Measurements from ENCODE around the gene EIF2D. TPM values are rescaled to one million over a fixed set of nuclear protein-coding genes. Genes with fewer than 3 reads are reported as not detected.
A peak's percentile ranks its signal among the peaks of the same experiment; 100 is the strongest.

EIF2D gene
- total RNA-seq, 5 donors from 2014 or later (not counting 1 experiment from before 2014, with no cell fraction given) = 48.0 to 56.7 (median 49.3) TPM

DNA sequence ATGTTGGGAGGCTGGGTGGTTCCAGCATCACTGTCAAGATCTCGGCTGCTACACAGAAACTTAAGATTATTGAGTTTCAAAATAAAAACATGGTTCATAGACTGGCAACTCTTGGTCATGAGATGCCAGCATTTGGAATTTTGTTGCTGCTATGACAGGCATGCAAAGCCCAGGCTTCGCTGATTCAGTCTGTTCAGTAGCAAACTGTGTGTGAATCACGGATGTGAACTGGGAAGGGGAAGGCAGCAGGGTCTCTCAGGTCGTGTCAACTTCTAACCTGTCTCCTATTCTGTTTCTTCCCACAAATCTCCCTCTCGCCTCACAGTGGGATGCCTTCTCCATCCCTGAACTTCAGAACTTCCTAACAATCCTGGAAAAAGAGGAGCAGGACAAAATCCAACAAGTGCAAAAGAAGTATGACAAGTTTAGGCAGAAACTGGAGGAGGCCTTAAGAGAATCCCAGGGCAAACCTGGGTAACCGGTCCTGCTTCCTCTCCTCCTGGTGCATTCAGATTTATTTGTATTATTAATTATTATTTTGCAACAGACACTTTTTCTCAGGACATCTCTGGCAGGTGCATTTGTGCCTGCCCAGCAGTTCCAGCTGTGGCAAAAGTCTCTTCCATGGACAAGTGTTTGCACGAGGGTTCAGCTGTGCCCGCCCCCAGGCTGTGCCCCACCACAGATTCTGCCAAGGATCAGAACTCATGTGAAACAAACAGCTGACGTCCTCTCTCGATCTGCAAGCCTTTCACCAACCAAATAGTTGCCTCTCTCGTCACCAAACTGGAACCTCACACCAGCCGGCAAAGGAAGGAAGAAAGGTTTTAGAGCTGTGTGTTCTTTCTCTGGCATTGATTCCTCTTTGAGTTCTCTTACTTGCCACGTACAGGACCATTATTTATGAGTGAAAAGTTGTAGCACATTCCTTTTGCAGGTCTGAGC is 25.5 kb downstream of the EIF2D start:
- no peak overlapping the region for H3K4me3 ChIP-seq (ENCODE audit: control insufficient read depth in 1 of 2, extremely low read depth in 1 of 2, low read length in 1 of 2)
- CTCF ChIA-PET = interaction anchor here (0.7 to 5.4 kb wide), 7 partner anchors 31 to 53 kb away, joined by 3 to 90 read pairs (median 8); no protein-coding TSS in a partner anchor

DNA sequence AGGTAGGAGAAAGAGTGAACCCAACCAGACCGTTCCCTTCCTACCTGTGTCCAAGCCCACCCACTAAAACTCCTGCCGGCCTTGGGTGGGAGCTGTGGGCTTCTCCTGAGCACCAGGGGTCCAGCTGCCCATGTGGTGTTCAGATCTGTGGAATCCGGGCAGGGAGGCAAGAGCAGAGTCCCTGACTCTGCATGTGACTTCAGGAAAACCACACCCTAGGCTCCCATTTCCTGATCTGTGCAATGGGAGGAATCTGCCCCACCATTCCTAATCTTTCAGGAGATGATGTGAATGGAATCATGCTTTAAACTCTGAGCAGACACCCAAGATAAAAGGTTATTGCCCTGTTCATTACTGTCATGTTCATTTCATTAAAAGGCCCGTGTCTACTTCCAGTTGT is 27.6 kb downstream of the EIF2D start:
- POLR2A ChIA-PET = interaction anchor here in 1 of 2 donors (0.8 kb wide), 1 partner anchor 40 kb away, joined by 3 read pairs; no protein-coding TSS in a partner anchor
- ATAC-seq (replicated peaks in 1 of 4) (no peak), DNase-seq (no peak)
- Histone ChIP-seq H3K27me3 (replicated peaks in 1 of 2; ENCODE audit: control insufficient read depth in 2 of 2, extremely low read depth in 1 of 2, insufficient read depth in 2 of 2, low read length in 1 of 2) (no peaks in the 10 kb centered on the region), H3K4me1 (ENCODE audit: control insufficient read depth in 1 of 2, extremely low read depth in 1 of 2, insufficient read depth in 2 of 2, low read length in 2 of 2) (peaks cover 34 to 70% of the 10 kb centered on the region in 2 experiments), H3K36me3 (ENCODE audit: control insufficient read depth in 2 of 2, extremely low read depth in 1 of 2, insufficient read depth in 1 of 2, low read length in 1 of 2) (peaks cover 21 to 80% of the 10 kb centered on the region in 2 donors), H3K27ac (ENCODE audit: low read length) (peak overlapping the region; percentile 26), H3K4me3 (ENCODE audit: control insufficient read depth in 1 of 2, extremely low read depth in 1 of 2, low read length in 1 of 2) (no peak overlapping the region), H3K9me3 (no peaks in the 10 kb centered on the region)
- Mint-ChIP-seq H3K36me3 (peaks cover 63% of the 10 kb centered on the region), H3K27me3 (no peaks in the 10 kb centered on the region), H3K4me1 (peaks cover 56 to 92% (median 89%) of the 10 kb centered on the region in 3 donors), H3K9me3 (no peaks in the 10 kb centered on the region), H3K27ac (peak overlapping the region; percentile 66 to 86), H3K4me3 (no peak overlapping the region)
- CTCF ChIA-PET = interaction anchor here (1.0 to 5.8 kb wide), 11 partner anchors 10 to 114 kb away, joined by 3 to 133 read pairs (median 7); partner anchors contain the start of gene IKBKE (in 1 of the 2)
- 100% methylated on average over 1 of the region's 4 CpGs for WGBS (ENCODE audit: insufficient coverage)

More for the DNA sequence above, 25.5 kb downstream of the EIF2D start:
- ATAC-seq (replicated peaks in 1 of 4) (no peak), DNase-seq (no peak)
- Histone ChIP-seq H3K36me3 (ENCODE audit: control insufficient read depth in 2 of 2, extremely low read depth in 1 of 2, insufficient read depth in 1 of 2, low read length in 1 of 2) (peaks cover 25 to 86% of the 10 kb centered on the region in 2 donors), H3K27me3 (replicated peaks in 1 of 2; ENCODE audit: control insufficient read depth in 2 of 2, extremely low read depth in 1 of 2, insufficient read depth in 2 of 2, low read length in 1 of 2) (no peaks in the 10 kb centered on the region), H3K27ac (ENCODE audit: low read length) (no peak overlapping the region), H3K9me3 (no peaks in the 10 kb centered on the region), H3K4me1 (ENCODE audit: control insufficient read depth in 1 of 2, extremely low read depth in 1 of 2, insufficient read depth in 2 of 2, low read length in 2 of 2) (peaks cover 18 to 66% of the 10 kb centered on the region in 2 experiments)
- H3K4me1 Mint-ChIP-seq = peaks cover 50 to 91% (median 88%) of the 10 kb centered on the region in 3 donors
- 63% methylated on average over 3 of the region's 13 CpGs for WGBS (ENCODE audit: insufficient coverage)
- POLR2A ChIA-PET = interaction anchor here in 1 of 2 donors (0.5 kb wide), 1 partner anchor 81 kb away, joined by 3 read pairs; no protein-coding TSS in a partner anchor
- no peaks in the 10 kb centered on the region for H3K27me3 Mint-ChIP-seq
- H3K4me3 Mint-ChIP-seq = no peak overlapping the region
- H3K36me3 Mint-ChIP-seq = peaks cover 65% of the 10 kb centered on the region
- H3K9me3 Mint-ChIP-seq = no peaks in the 10 kb centered on the region
- H3K27ac Mint-ChIP-seq = peak overlapping the region; percentile 67 to 81

DNA sequence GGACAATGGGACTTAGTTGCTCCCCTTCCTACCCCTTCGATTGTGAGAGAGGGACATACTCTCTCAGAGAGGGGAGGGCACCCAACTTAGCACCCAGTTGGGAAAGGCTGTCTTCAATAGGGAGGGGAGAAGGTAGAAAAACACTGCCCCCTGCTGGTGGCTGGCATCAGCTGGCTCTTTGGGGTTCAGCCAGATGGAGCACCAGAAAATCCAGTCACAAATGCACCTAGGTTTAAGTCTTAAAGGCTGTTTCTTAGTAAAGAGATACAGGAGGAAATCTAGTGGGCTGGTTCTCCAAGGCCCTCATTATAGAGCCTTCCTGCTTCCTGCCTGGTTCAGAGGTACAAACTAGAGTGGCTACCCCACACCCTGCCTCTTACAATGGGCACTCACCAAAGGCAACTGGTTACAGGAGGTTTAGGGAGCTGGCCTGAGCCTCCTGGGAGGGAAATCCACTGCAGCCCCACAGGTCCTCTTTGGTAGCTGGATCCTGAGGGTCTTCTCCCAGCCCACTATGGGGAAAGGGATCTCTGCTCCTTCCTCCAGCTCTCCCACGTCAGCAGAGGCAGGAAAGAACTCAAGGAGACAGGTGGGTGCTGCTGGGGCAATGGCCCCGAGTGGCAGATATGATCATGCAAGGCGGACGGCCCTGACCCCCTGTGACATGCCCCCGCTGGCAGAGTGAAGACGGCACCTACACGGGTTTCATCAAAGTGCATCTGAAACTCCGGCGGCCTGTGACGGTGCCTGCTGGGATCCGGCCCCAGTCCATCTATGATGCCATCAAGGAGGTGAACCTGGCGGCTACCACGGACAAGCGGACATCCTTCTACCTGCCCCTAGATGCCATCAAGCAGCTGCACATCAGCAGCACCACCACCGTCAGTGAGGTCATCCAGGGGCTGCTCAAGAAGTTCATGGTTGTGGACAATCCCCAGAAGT is 28.3 kb downstream of the EIF2D start:
- DNase-seq (peak; percentile 62 to 93 (median 81)), ATAC-seq (replicated peaks in 1 of 4) (peak; percentile 38 to 60 (median 54))
- Mint-ChIP-seq H3K4me3 (peak overlapping the region; percentile 61 to 96 (median 79)), H3K27me3 (no peaks in the 10 kb centered on the region), H3K9me3 (no peaks in the 10 kb centered on the region), H3K36me3 (peaks cover 60% of the 10 kb centered on the region), H3K27ac (peak overlapping the region; percentile 97 to 99), H3K4me1 (peaks cover 58 to 92% (median 89%) of the 10 kb centered on the region in 3 donors)
- H3K9me3 ChIP-seq = no peaks in the 10 kb centered on the region
- peak overlapping the region; percentile 94 for H3K27ac ChIP-seq (ENCODE audit: low read length)
- H3K4me1 ChIP-seq (ENCODE audit: control insufficient read depth in 1 of 2, extremely low read depth in 1 of 2, insufficient read depth in 2 of 2, low read length in 2 of 2) = peaks cover 41 to 73% of the 10 kb centered on the region in 2 experiments
- ChIA-PET POLR2A (interaction anchor here (0.7 to 1.2 kb wide), 5 partner anchors 9 to 77 kb away, joined by 3 to 5 read pairs (median 4); partner anchors contain the start of gene RASSF5 (in 1 of the 2)), CTCF (interaction anchor here (0.9 to 7.2 kb wide), 18 partner anchors 8 to 122 kb away, joined by 3 to 133 read pairs (median 7); partner anchors contain the start of gene IKBKE (in 1 of the 2))
- H3K27me3 ChIP-seq (replicated peaks in 1 of 2; ENCODE audit: control insufficient read depth in 2 of 2, extremely low read depth in 1 of 2, insufficient read depth in 2 of 2, low read length in 1 of 2) = no peaks in the 10 kb centered on the region
- WGBS (ENCODE audit: insufficient coverage) = 86% methylated on average over 11 of the region's 16 CpGs
- H3K36me3 ChIP-seq (ENCODE audit: control insufficient read depth in 2 of 2, extremely low read depth in 1 of 2, insufficient read depth in 1 of 2, low read length in 1 of 2) = peaks cover 18 to 76% of the 10 kb centered on the region in 2 donors
- no peak overlapping the region for H3K4me3 ChIP-seq (ENCODE audit: control insufficient read depth in 1 of 2, extremely low read depth in 1 of 2, low read length in 1 of 2)

DNA sequence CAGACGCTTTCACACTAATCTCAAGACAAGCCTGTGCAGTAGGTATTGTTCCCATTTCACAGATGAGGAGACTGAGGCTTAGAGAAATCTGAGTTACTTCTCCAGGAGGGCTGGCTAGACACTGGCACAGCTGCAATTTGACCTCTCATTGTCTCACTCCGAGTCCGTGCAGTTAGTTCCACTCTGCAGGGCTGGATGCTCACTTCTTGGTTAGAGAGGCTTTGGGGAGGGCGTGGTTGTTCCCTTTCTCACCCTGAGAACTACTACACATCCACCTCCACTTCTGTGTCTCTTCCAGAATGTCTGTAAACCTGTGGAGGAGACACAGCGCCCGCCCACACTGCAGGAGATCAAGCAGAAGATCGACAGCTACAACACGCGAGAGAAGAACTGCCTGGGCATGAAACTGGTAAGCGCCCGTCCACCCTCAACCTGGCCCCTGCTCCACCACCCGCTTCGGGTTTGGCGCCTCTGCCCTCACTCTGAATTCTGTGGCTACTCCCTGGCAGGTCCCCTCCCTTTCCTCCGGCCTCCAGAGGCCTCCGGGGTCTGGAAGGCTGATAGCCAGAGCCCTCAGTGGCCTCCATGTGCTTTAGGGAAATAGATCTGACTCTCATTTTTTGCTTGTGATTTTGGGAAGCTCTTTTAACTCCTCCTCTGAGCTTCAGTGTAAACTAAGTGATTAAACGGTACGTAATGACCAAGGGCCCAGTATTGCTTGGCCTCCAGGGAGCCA is 29.1 kb downstream of the EIF2D start:
- Histone ChIP-seq H3K9me3 (no peaks in the 10 kb centered on the region), H3K4me1 (ENCODE audit: control insufficient read depth in 1 of 2, extremely low read depth in 1 of 2, insufficient read depth in 2 of 2, low read length in 2 of 2) (peaks cover 49 to 82% of the 10 kb centered on the region in 2 experiments), H3K36me3 (ENCODE audit: control insufficient read depth in 2 of 2, extremely low read depth in 1 of 2, insufficient read depth in 1 of 2, low read length in 1 of 2) (peaks cover 18 to 72% of the 10 kb centered on the region in 2 donors), H3K27ac (ENCODE audit: low read length) (peak overlapping the region; percentile 94), H3K4me3 (ENCODE audit: control insufficient read depth in 1 of 2, extremely low read depth in 1 of 2, low read length in 1 of 2) (peak overlapping the region in 1 of 2 donors; percentile 0), H3K27me3 (replicated peaks in 1 of 2; ENCODE audit: control insufficient read depth in 2 of 2, extremely low read depth in 1 of 2, insufficient read depth in 2 of 2, low read length in 1 of 2) (no peaks in the 10 kb centered on the region)
- Mint-ChIP-seq H3K27ac (peak overlapping the region; percentile 97 to 99), H3K4me1 (peaks cover 65 to 92% (median 89%) of the 10 kb centered on the region in 3 donors), H3K27me3 (no peaks in the 10 kb centered on the region), H3K36me3 (peaks cover 57% of the 10 kb centered on the region), H3K4me3 (peak overlapping the region; percentile 61 to 96 (median 79)), H3K9me3 (no peaks in the 10 kb centered on the region)
- DNase-seq (peak in 1 of 35 experiments; percentile 38), ATAC-seq (replicated peaks in 1 of 4) (no peak)
- ChIA-PET POLR2A (interaction anchor here (0.6 to 1.2 kb wide), 5 partner anchors 8 to 76 kb away, joined by 3 to 5 read pairs (median 4); partner anchors contain the start of gene RASSF5 (in 1 of the 2)), CTCF (interaction anchor here (0.5 to 7.2 kb wide), 20 partner anchors 8 to 135 kb away, joined by 3 to 133 read pairs (median 7); no protein-coding TSS in a partner anchor)
- WGBS (ENCODE audit: insufficient coverage) = 38% methylated on average over 4 of the region's 18 CpGs

DNA sequence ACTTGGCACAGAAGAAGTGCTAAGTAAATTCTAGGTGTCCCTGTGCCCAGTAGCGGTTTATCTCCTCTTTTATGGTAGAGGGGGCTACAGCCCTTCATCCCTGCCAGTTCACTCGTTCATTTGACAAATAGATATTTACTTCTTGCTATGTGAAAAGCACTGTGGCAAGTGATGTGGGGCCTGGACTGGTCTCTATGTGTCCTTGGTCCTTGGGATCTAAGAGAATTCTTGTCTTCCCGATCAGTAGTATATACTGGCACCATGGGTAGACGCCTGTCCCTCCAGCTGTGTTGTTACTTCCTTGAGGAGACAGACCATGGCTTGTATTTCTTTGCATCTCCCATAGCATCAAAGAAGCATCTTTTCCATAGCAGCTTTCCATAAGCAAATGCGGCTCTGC is 29.7 kb downstream of the EIF2D start:
- ATAC-seq (replicated peaks in 1 of 4) (no peak), DNase-seq (no peak)
- ChIA-PET CTCF (interaction anchor here (0.5 to 7.2 kb wide), 11 partner anchors 7 to 136 kb away, joined by 3 to 133 read pairs (median 10); no protein-coding TSS in a partner anchor), POLR2A (interaction anchor here in 1 of 2 donors (0.6 kb wide), 1 partner anchor 21 kb away, joined by 3 read pairs; no protein-coding TSS in a partner anchor)
- Mint-ChIP-seq H3K27ac (peak overlapping the region; percentile 97 to 99), H3K4me3 (peak overlapping the region in 2 of 3 donors; percentile 59 to 96), H3K36me3 (peaks cover 54% of the 10 kb centered on the region), H3K9me3 (no peaks in the 10 kb centered on the region), H3K4me1 (peaks cover 71 to 92% (median 90%) of the 10 kb centered on the region in 3 donors), H3K27me3 (no peaks in the 10 kb centered on the region)
- H3K27ac ChIP-seq (ENCODE audit: low read length) = peak overlapping the region; percentile 94
- H3K36me3 ChIP-seq (ENCODE audit: control insufficient read depth in 2 of 2, extremely low read depth in 1 of 2, insufficient read depth in 1 of 2, low read length in 1 of 2) = peaks cover 16 to 66% of the 10 kb centered on the region in 2 donors
- H3K4me1 ChIP-seq (ENCODE audit: control insufficient read depth in 1 of 2, extremely low read depth in 1 of 2, insufficient read depth in 2 of 2, low read length in 2 of 2) = peaks cover 53 to 88% of the 10 kb centered on the region in 2 experiments
- 57% methylated on average over 2 of the region's 5 CpGs for WGBS (ENCODE audit: insufficient coverage)
- H3K4me3 ChIP-seq (ENCODE audit: control insufficient read depth in 1 of 2, extremely low read depth in 1 of 2, low read length in 1 of 2) = no peak overlapping the region
- H3K27me3 ChIP-seq (replicated peaks in 1 of 2; ENCODE audit: control insufficient read depth in 2 of 2, extremely low read depth in 1 of 2, insufficient read depth in 2 of 2, low read length in 1 of 2) = no peaks in the 10 kb centered on the region
- H3K9me3 ChIP-seq = no peaks in the 10 kb centered on the region

Data from T-cell (primary cell).